ENCODE data around the gene ARHGEF4. TPM values are rescaled to one million over a fixed set of nuclear protein-coding genes. Genes with fewer than 3 reads are reported as not detected.

Gene ARHGEF4
- total RNA-seq, 1 donor from 2014 or later = 4.8 TPM

- peaks cover 5% of the 10 kb centered on the region for H3K27me3 ChIP-seq (ENCODE audit: insufficient read depth, low read length)
- H3K4me2 ChIP-seq (ENCODE audit: low read length) = no peak overlapping the region
- peaks cover 13% of the 10 kb centered on the region for H3K27me3 Mint-ChIP-seq (ENCODE audit: low read depth, unreplicated experiment)
- peaks cover 3% of the 10 kb centered on the region for H3K4me1 Mint-ChIP-seq (ENCODE audit: low read depth, unreplicated experiment)
- H3K27ac ChIP-seq (ENCODE audit: low read depth, low read length) = no peak overlapping the region
- H3K4me3 Mint-ChIP-seq (ENCODE audit: unreplicated experiment) = no peak overlapping the region
- H3K27ac Mint-ChIP-seq (ENCODE audit: unreplicated experiment) = no peak overlapping the region
- FAIRE-seq (no peak), DNase-seq (ENCODE audit: low read depth) (no peak)
- no peaks in the 10 kb centered on the region for H3K79me2 ChIP-seq (ENCODE audit: insufficient read depth, low read length)
- TF ChIP-seq EZH2 (IDR thresholded peaks at IDR 0.05; ENCODE audit: insufficient read depth, low read length) (no peak), CTCF (IDR thresholded peaks at IDR 0.05; ENCODE audit: insufficient read depth, low read depth, low read length) (no peak)
- H2AFZ ChIP-seq (ENCODE audit: low read depth, low read length) = no peak overlapping the region
- H4K20me1 ChIP-seq (ENCODE audit: insufficient read depth, low read length) = no peaks in the 10 kb centered on the region
- no peaks in the 10 kb centered on the region for H3K4me1 ChIP-seq (ENCODE audit: insufficient read depth, low read length)
- no peaks in the 10 kb centered on the region for H3K36me3 ChIP-seq (ENCODE audit: insufficient read depth, low read length)
- H3K36me3 Mint-ChIP-seq (ENCODE audit: low read depth, unreplicated experiment) = peaks cover 1% of the 10 kb centered on the region
- H3K9me3 ChIP-seq (ENCODE audit: insufficient read depth, low read depth, low read length) = no peaks in the 10 kb centered on the region
- H3K9ac ChIP-seq (ENCODE audit: low read length) = no peak overlapping the region
- peaks cover 11% of the 10 kb centered on the region for H3K9me3 Mint-ChIP-seq (ENCODE audit: unreplicated experiment)
- H3K4me3 ChIP-seq (ENCODE audit: insufficient read depth, low read depth, low read length) = no peak overlapping the region
These were observed 41.6 kb downstream of the ARHGEF4 start for GRCh38 chr2:130878316-130878715.

DNA sequence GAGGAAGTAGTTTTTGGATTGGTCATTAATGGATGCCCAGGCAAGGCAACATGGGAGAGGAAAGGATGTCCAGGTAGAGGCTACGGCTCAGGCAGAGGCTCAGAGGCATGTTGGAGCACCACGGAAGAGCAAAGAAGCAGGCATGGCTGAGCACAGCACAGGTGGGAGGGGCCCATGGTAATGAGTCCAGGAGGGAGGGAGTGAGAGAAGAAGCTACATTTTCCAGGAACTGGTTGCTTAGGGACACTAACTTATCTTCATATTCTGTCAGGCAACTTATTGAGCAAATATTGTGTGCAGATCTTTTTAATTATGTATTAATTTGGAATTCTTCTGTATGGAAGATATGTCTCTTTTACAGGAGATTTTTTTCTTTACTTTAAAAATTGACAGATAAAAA lies 42.2 kb downstream of the ARHGEF4 start:
- no peak overlapping the region for H3K4me3 ChIP-seq (ENCODE audit: insufficient read depth, low read depth, low read length)
- no peak overlapping the region for H3K4me2 ChIP-seq (ENCODE audit: low read length)
- Mint-ChIP-seq H3K27ac (ENCODE audit: unreplicated experiment) (no peak overlapping the region), H3K4me1 (ENCODE audit: low read depth, unreplicated experiment) (peaks cover 3% of the 10 kb centered on the region), H3K4me3 (ENCODE audit: unreplicated experiment) (no peak overlapping the region), H3K9me3 (ENCODE audit: unreplicated experiment) (peaks cover 11% of the 10 kb centered on the region), H3K36me3 (ENCODE audit: low read depth, unreplicated experiment) (peaks cover 1% of the 10 kb centered on the region), H3K27me3 (ENCODE audit: low read depth, unreplicated experiment) (peaks cover 12% of the 10 kb centered on the region)
- TF ChIP-seq CTCF (IDR thresholded peaks at IDR 0.05; ENCODE audit: insufficient read depth, low read depth, low read length) (no peak), EZH2 (IDR thresholded peaks at IDR 0.05; ENCODE audit: insufficient read depth, low read length) (no peak)
- H3K36me3 ChIP-seq (ENCODE audit: insufficient read depth, low read length) = no peaks in the 10 kb centered on the region
- H3K9ac ChIP-seq (ENCODE audit: low read length) = no peak overlapping the region
- H3K9me3 ChIP-seq (ENCODE audit: insufficient read depth, low read depth, low read length) = no peaks in the 10 kb centered on the region
- DNase-seq (ENCODE audit: low read depth) (no peak), FAIRE-seq (no peak)
- H3K4me1 ChIP-seq (ENCODE audit: insufficient read depth, low read length) = no peaks in the 10 kb centered on the region
- H3K27me3 ChIP-seq (ENCODE audit: insufficient read depth, low read length) = peaks cover 5% of the 10 kb centered on the region
- no peak overlapping the region for H2AFZ ChIP-seq (ENCODE audit: low read depth, low read length)
- no peak overlapping the region for H3K27ac ChIP-seq (ENCODE audit: low read depth, low read length)
- H3K79me2 ChIP-seq (ENCODE audit: insufficient read depth, low read length) = no peaks in the 10 kb centered on the region
- H4K20me1 ChIP-seq (ENCODE audit: insufficient read depth, low read length) = no peaks in the 10 kb centered on the region

DNA sequence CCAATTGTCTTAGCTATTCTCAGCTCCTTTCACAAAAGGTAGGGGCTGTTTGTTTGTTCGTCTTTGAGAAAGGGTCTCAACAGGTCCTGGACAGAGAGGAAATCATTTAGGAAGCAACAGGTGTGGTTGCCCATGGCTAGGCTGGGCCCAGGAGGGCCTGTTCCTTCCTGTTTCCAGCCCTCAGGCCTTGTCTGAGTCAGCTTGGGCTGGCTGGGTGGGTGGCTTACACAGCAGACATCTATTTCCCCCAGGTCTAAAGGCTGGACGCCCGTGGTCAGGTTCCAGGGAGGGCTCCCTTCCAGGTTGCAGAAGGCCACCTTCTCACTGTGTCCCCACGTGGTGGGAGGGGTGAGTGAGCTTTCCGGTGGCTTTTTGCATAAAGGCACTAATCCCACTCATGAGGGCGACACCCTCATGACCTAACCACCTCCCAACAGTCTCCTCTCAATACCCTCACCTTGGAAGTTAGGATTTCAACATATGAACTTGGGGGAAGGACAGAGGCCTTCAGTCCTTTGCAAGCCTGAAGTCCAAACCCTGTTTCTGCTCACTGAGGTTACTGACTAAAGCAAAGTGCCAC lies 45.5 kb downstream of the ARHGEF4 start:
- H3K27me3 ChIP-seq (ENCODE audit: insufficient read depth, low read length) = no peaks in the 10 kb centered on the region
- DNase-seq (ENCODE audit: low read depth) (no peak), FAIRE-seq (no peak)
- no peak overlapping the region for H3K4me3 Mint-ChIP-seq (ENCODE audit: unreplicated experiment)
- no peak overlapping the region for H2AFZ ChIP-seq (ENCODE audit: low read depth, low read length)
- H3K79me2 ChIP-seq (ENCODE audit: insufficient read depth, low read length) = no peaks in the 10 kb centered on the region
- H3K4me3 ChIP-seq (ENCODE audit: insufficient read depth, low read depth, low read length) = no peak overlapping the region
- no peaks in the 10 kb centered on the region for H3K9me3 ChIP-seq (ENCODE audit: insufficient read depth, low read depth, low read length)
- peaks cover 1% of the 10 kb centered on the region for H3K36me3 Mint-ChIP-seq (ENCODE audit: low read depth, unreplicated experiment)
- no peak overlapping the region for H3K27ac ChIP-seq (ENCODE audit: low read depth, low read length)
- H3K4me1 ChIP-seq (ENCODE audit: insufficient read depth, low read length) = no peaks in the 10 kb centered on the region
- TF ChIP-seq CTCF (IDR thresholded peaks at IDR 0.05; ENCODE audit: insufficient read depth, low read depth, low read length) (no peak), EZH2 (IDR thresholded peaks at IDR 0.05; ENCODE audit: insufficient read depth, low read length) (no peak)
- H3K27me3 Mint-ChIP-seq (ENCODE audit: low read depth, unreplicated experiment) = peaks cover 5% of the 10 kb centered on the region
- H3K27ac Mint-ChIP-seq (ENCODE audit: unreplicated experiment) = no peak overlapping the region
- no peak overlapping the region for H3K9ac ChIP-seq (ENCODE audit: low read length)
- peaks cover 3% of the 10 kb centered on the region for H3K4me1 Mint-ChIP-seq (ENCODE audit: low read depth, unreplicated experiment)
- no peaks in the 10 kb centered on the region for H4K20me1 ChIP-seq (ENCODE audit: insufficient read depth, low read length)
- H3K9me3 Mint-ChIP-seq (ENCODE audit: unreplicated experiment) = no peaks in the 10 kb centered on the region
- H3K36me3 ChIP-seq (ENCODE audit: insufficient read depth, low read length) = no peaks in the 10 kb centered on the region
- H3K4me2 ChIP-seq (ENCODE audit: low read length) = no peak overlapping the region

All from astrocyte (in vitro differentiated cells and primary cell).